T47D (cell line): Measurements from ENCODE around the gene HOXB1.
"Not testable (repeated sequence)": the region's sequence is repeated elsewhere in the genome, so short reads cannot be mapped to it uniquely, and the experiment has no call there.

Source experiments
- DNase-seq, 2 experiments: peaks; one replicate each; pipeline versions ENCODE4 v3.0.0 to v3.0.0-alpha.2; 2011 to 2012; ENCODE audit warnings: low read depth in 1 of 2, low spot score in 1 of 2
- JUND ChIP-seq: IDR thresholded peaks from 2 replicates; pipeline ENCODE4 v1.6.1; 2012; ENCODE audit warnings: low read depth
- in situ Hi-C: cut with HindIII; loops from 2 replicates; pipeline ENCODE4 v1.10.0; 2016; ENCODE audit warnings: low sequenced_read_pairs, low pct_unique_long_range_greater_than_20kb

The HOXB1 gene

DNA sequence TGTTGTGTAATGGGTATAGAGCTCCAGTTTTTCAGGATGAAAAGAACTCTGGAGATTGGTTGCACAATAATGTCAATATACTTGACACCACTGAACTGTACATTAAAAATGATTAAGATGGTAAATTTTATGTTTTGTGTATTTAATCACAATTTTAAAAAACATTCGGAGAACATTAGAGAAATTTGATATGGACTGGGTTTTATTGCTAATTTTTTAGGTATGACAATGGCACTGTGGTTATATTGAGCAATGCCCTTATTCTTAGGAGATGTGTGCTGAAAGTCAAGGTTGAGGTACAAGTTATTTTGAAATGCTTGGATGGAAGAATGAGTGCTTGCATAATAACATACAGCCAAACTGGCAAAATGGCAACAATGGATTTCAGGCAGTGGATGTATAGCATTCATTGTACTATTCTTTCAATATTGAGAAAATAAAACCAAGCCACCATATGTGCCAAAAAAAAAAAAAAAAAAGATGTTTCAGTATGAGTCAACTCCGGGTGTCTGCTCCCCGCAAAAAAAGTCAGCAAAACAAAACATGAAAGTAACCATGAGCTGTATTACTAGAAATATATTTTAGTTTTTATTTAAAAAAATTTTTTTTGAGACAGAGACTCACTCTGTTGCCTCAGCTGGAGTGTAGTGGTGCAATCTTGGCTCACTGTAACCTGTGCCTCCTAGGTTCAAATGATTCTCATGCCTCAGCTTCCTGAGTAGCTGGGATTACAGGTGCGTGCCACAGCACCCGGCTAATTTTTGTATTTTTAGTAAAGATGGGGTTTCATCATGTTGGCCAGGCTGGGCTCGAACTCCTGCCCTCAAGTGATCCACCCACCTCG, 19.8 kb downstream of the HOXB1 start:
- in situ Hi-C loops, result no loop called here
- TF ChIP-seq JUND, result no peak
- no peak for DNase-seq

DNA sequence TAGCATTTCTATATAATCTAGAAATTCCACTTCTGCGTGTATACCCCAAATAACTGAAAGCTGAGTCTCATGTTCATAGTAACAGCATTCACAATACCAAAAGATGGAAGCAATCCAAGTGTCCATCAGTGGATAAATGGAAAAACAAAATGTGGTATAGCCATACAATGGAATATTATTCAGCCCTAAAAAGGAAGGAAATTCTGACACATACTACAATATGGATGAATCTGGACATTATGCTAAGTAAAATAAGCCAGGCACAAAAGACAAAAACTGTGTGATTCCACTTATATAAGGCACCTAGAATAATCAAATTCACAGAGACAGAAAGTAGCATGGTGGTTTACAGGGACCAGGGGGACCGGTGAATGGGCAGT, 20.4 kb downstream of the HOXB1 start:
- in situ Hi-C loops, result no loop called here
- TF ChIP-seq JUND, result no peak
- no peak for DNase-seq

DNA sequence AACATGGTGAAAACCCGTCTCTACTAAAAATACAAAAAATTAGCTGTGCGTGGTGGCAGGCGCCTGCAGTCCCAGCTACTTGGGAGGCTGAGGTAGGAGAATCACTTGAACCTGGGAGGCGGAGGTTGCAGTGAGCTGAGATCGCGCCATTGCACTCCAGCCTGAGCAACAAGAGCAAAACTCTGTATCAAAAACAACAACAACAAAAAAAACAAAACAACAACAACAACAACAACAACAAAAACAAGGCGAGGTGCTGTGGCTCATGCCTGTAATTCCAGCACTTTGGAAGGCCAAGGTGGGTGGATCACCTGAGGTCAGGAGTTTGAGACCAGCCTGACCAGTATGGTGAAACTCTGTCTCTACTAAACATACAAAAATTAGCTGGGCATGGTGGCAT, 21.1 kb downstream of the HOXB1 start:
- in situ Hi-C loops, result not testable (repeated sequence)

DNA sequence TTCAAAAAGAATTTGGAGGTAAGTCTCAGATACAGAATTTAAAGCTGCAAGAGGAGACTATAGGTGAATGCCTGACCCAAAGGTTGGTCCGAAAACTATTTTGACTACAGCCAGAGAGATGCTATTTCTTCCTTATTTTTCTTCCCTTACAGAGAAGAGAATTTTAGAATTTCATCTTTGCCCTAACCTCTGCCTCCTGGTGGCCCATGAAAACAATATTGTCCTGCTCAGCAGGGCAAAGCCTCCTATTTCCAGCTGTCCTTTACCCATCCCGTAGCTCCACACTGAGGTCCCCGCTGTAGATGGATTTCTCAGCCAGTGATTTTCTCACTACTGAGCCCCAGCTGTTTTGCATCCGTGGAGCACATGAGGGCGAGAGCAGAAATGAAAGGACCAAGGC, 24.6 kb downstream of the HOXB1 start:
- in situ Hi-C loops, result no loop called here
- DNase-seq, result no peak
- TF ChIP-seq JUND, result no peak

More for the DNA sequence above, 21.1 kb downstream of the HOXB1 start:
- not testable (repeated sequence) for DNase-seq

DNA sequence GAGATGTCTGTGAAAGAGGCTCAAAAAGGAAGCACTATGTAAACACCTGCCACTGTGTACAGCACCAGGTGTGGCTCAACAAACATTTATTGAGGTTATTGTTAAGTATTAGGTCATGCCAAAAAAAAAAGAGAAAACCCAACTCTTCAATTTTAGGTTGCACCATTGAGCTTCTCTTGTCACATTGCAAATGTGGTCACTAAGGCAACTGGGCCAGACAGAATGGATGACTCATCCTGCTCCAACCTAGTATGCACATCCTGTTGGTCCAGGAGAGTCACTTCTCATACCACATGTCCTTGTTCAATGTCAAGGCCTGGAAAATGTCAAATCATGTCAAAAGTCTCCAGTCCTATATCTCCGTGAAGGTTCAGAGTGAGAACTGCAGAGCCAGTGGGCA, 25.0 kb downstream of the HOXB1 start:
- peak in 1 of 2 experiments; percentile 87 for DNase-seq
- in situ Hi-C loops, result no loop called here
- peak; percentile 67; the same call in 1 of the 2 replicates for TF ChIP-seq JUND

DNA sequence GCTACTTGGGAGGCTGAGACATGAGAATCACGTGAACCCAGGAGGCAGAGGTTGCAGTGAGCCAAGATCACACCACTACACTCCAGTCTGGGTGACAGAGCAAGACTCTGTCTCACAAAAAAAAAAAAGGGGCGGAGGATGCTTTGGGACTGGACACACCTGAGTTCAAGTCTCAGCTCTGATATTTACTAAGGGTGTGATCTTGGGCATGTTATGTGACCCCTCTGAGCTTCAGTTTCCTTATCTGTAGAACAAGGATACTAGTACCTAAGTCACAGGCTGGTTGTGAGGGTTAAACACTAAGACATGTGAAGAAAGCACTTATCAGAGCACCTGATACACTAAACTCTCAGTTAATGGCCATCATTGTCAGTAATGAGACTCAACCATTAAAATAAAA, 25.9 kb downstream of the HOXB1 start:
- no peak for TF ChIP-seq JUND
- DNase-seq, result no peak
- in situ Hi-C loops, result no loop called here

DNA sequence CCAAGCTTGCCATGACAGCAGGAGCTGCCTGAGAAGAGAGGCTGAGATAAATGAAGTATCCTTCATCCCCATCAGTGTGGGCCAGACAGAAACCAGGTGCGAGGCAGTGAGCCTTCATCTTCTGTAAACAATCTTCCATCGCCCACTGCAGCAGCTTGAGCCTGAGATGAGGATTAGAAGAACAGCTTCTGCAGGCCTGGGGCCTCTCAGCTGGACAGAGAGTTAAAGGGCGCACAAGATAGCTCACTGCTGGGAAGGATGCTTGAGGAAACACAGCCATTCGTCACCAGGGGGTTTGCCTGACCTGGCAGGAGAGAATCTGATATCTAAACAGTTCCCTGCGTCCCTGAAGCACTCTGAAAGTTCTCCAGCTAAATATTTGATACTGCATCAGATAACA, 27.1 kb downstream of the HOXB1 start:
- no peak for TF ChIP-seq JUND
- DNase-seq, result peak in 1 of 2 experiments; percentile 42
- in situ Hi-C loops, result no loop called here

DNA sequence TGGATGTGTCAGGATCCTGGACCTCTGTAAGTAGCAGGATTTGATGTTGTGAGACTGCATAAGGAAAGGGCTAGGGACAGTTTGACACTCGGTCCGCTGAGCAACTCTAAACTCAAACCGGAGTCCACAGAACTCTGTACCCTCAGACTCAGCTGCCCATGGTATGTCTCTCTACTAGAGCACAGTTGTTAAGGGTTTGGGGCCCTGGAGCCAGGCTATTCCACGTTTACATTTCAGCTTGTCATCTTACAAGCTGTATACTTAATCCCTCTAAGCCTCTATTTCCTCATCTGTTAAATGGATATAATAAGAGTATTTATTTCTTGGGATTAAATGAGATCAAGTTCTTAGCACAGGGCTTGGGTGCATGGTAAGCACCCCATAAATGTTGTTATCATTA, 27.9 kb downstream of the HOXB1 start:
- no peak for DNase-seq
- in situ Hi-C loops, result no loop called here
- no peak for TF ChIP-seq JUND

DNA sequence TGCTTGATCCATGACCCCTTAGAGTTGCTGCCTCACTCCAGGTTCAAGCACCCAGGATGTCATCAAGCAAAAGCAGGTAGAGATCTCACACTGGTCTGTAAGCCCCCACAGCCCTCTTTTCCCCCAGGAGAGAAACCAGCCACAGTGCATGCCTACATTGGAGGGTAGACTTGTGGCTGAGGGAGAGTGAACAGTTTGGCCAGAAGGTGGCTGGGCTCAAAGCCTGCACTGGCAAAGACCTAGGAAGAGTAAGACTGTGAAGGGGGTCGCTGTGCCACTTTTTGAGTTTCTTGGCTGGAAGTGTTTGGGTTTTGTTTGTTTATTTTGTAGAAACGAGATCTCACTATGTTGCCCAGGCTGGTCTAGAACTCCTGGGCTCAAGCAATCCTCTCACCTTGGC, 28.5 kb downstream of the HOXB1 start:
- no peak for DNase-seq
- TF ChIP-seq JUND, result no peak
- in situ Hi-C loops, result no loop called here

DNA sequence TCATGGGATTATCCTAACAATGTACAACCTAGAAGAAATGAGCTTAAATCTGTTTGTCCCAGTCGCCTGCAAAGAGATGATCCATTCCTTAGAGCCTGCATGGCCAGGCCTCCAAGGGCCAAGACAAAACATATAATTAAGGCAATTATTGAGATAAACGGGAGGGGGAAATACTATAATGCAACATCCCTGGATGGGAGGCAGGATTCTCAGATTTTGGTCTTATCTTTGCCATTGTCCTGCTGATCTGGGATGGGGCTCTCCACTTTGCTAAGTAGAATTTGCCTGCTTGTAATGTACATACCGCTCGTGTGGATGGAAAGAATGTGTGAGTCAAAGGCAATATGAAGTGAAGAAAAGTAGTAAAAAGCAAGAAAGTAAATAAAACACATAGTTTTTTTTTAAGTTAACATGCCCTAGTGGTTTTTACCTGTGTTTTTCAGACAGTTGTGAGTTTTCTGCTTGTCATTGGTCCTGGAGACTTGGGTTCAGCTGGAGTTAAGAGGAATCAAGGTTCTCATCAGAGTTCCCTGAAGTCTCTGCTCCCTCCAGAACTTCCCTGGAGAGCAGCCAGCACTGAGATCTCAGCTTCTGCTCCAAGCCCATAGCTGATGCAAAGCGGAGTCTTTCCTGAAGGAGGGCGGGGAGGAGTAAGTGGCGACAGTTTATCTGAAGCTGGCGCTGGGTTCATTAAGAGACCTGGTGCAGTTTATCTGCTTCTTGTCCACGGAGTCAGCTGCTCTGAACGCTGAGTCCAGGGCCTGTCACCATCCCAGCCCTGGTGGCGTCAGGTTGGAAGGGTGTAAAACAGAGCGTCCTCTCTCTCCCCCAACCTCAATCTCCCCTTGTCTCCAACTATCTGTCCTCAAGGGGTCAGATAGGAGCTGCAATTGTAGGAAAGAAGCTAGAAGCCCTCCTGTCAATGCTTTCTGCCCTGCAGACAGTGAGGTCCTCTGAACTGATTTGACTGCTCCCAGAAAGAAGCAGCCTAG, 30.1 kb downstream of the HOXB1 start:
- no peak for TF ChIP-seq JUND
- DNase-seq, result peak in 1 of 2 experiments; percentile 58
- in situ Hi-C loops, result no loop called here

DNA sequence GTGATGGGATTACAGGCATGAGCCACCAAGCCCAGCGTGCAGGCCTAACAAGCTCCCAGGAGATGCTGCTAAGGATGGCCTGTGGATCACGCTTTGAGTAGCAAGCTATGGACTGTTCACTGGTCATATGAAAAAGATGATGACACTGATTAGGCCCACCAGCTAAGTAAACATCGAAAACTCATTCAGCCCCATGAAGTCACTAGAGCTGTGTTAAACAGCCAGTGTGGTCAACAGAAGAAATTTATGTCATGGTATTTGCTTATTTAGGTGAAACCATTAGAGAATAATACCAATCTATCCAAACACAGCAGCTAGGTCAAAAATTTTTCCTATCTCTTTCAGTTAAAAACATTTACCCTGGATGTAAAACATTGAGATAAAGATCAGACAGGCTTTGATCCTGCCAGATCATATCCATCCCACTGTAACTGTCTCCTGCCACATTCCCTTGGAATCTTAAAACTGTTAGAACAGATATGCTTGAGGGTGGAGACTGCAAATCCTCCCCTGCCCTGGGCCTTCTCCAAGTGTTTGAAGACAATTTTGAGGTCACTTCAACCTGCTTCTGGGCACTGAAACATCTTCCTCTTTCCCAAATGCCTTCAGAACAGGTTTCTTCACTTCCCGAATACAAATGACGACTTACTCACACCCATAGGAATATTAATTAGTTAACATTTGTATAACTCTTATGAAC, 30.9 kb downstream of the HOXB1 start:
- DNase-seq, result peak in 1 of 2 experiments; percentile 92
- peak; percentile 19; the same call in 1 of the 2 replicates for TF ChIP-seq JUND
- in situ Hi-C loops, result no loop called here

DNA sequence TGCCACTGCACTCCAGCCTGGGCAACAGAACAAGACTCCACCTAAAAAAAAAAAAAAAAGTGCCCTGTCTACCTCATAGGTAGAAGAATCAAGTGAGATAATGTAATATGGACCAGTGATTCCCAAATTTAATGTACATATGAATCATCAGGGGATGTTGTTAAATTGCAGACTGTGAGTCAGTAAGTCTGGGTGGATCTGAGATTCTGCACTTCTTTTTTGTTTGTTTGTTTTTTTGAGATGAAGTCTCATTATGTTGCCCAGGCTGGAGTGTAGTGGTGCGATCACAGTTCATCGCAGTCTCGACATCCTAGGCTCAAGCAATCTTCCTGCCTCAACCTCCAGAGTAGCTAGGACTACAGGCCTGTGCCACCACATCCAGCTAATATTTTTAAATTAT, 31.6 kb downstream of the HOXB1 start:
- in situ Hi-C loops, result no loop called here

More for the DNA sequence above, 31.6 kb downstream of the HOXB1 start:
- no peak for TF ChIP-seq JUND
- no peak for DNase-seq
